GM12878 (cell line): ENCODE data around the gene ZXDC. TPM values are rescaled to one million over a fixed set of nuclear protein-coding genes. Genes with fewer than 3 reads are reported as not detected.

Experiments
- EGR1 ChIP-seq, 2 experiments: IDR thresholded peaks; 1 replicate in 1 of 2; 2 replicates in 1 of 2; pipeline ENCODE4 v1.6.1; 2011 to 2012; ENCODE audit warnings: low read depth in 2 of 2, low read length in 2 of 2, borderline replicate concordance in 1 of 2, mild to moderate bottlenecking in 1 of 2, moderate library complexity in 1 of 2
- EP300 ChIP-seq, 2 experiments: fragments of 150-350 bp in 1 of 2; IDR thresholded peaks; 2 replicates each; pipeline ENCODE4 v1.6.1; 2011 to 2012; ENCODE audit warnings: low read depth in 2 of 2, low read length in 2 of 2, borderline replicate concordance in 1 of 2, improper control_type of control experiment in 1 of 2, inconsistent platforms in 1 of 2; ENCODE audit not compliant: control insufficient read depth in 1 of 2
- FOXK2 ChIP-seq: fragments of 450-650 bp; IDR thresholded peaks from 2 replicates; pipeline ENCODE4 v1.6.1; 2017; ENCODE audit warnings: mild to moderate bottlenecking, moderate library complexity
- MEF2B ChIP-seq: fragments of 450-650 bp; IDR thresholded peaks from 2 replicates; pipeline ENCODE4 v1.6.1; 2018; ENCODE audit warnings: mild to moderate bottlenecking, moderate library complexity; ENCODE audit not compliant: partially characterized antibody, poor library complexity, severe bottlenecking
- MYC ChIP-seq: IDR thresholded peaks from 2 replicates; pipeline ENCODE4 v1.6.1; 2011; ENCODE audit warnings: mild to moderate bottlenecking, low read length, moderate library complexity, inconsistent platforms; ENCODE audit not compliant: insufficient read depth, insufficient replicate concordance, insufficient read length, severe bottlenecking
- SIX5 ChIP-seq: IDR thresholded peaks from 2 replicates; pipeline ENCODE4 v1.6.1; 2011; ENCODE audit warnings: mild to moderate bottlenecking, low read depth, low read length, moderate library complexity; ENCODE audit not compliant: severe bottlenecking
- ZNF592 ChIP-seq: fragments of 450-650 bp; IDR thresholded peaks from 2 replicates; pipeline ENCODE4 v1.6.1; 2017; ENCODE audit warnings: mild to moderate bottlenecking, moderate library complexity
- polyA plus RNA-seq, 11 experiments: library from polyadenylated mRNA; depleted of rRNA in 4 of 11; unstranded in 6 of 11; stranded (reverse) in 5 of 11; fragments of >200 nt; fragmentation: Nextera tagmentation in 4 of 11; fragmentation: Illumina TruSeq in 1 of 11; extraction: Ambion mirVana in 4 of 11; extraction: Trizol in 1 of 11; gene quantifications; 1 replicate in 1 of 11; 2 replicates in 10 of 11; pipeline versions ENCODE4 v1.2.1 to v1.2.3, GENCODE V29; 2011 to 2016; ENCODE audit warnings: inconsistent platforms in 2 of 11, missing spikeins in 2 of 11, low read depth in 1 of 11
- total RNA-seq, 4 experiments: library from RNA; depleted of rRNA in 3 of 4; stranded (reverse); fragments of >200 nt in 3 of 4; fragmentation: Illumina TruSeq in 1 of 4; extraction: Trizol in 1 of 4; gene quantifications; 2 replicates each; pipeline versions ENCODE4 v1.2.1 to v1.2.3, GENCODE V29; 2013 to 2021
- TF ChIP-seq, protein P1 (sequence below): fragments of 450-650 bp; IDR thresholded peaks from 2 replicates; pipeline ENCODE4 v1.6.1; 2017; ENCODE audit warnings: antibody characterized with exemption, mild to moderate bottlenecking, moderate library complexity

The ZXDC gene
- total and polyA plus RNA-seq, 10 of the 15 experiments (the other 5 are each of a cell fraction or from before 2014, with no cell fraction given), result 0.72 to 15.3 (median 8.5) TPM

DNA sequence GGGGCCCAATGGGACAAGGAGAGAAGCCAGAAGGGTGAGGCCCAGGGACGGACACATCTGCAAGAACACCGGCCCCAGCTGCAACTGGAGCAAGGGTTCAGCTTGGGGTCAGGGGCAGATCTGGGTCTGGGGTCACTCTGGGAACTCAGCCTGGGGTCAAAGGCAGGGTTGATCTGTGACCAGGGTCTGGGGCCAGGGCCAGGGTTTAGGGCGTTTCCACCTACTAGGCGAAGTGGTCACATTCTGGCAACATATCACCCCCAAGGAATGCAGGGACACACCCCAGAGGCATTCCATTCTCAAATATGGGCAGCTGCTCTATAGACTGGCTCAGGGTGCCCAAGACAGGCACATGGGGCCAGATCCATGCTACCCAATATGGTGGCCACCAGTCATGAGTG, 32.9 kb upstream of the ZXDC start (continued):
- TF ChIP-seq ZNF592 (no peak), MEF2B (no peak), MYC (no peak), SIX5 (no peak), EGR1 (IDR thresholded peaks at IDR 0.05; ENCODE audit: borderline replicate concordance in 1 of 2, low read depth in 2 of 2, low read length in 2 of 2) (no peak), FOXK2 (no peak), EP300 (IDR thresholded peaks at IDR 0.05; ENCODE audit: borderline replicate concordance in 1 of 2, control insufficient read depth in 1 of 2, low read depth in 2 of 2, low read length in 2 of 2) (no peak)
- TF ChIP-seq, protein P1, sequence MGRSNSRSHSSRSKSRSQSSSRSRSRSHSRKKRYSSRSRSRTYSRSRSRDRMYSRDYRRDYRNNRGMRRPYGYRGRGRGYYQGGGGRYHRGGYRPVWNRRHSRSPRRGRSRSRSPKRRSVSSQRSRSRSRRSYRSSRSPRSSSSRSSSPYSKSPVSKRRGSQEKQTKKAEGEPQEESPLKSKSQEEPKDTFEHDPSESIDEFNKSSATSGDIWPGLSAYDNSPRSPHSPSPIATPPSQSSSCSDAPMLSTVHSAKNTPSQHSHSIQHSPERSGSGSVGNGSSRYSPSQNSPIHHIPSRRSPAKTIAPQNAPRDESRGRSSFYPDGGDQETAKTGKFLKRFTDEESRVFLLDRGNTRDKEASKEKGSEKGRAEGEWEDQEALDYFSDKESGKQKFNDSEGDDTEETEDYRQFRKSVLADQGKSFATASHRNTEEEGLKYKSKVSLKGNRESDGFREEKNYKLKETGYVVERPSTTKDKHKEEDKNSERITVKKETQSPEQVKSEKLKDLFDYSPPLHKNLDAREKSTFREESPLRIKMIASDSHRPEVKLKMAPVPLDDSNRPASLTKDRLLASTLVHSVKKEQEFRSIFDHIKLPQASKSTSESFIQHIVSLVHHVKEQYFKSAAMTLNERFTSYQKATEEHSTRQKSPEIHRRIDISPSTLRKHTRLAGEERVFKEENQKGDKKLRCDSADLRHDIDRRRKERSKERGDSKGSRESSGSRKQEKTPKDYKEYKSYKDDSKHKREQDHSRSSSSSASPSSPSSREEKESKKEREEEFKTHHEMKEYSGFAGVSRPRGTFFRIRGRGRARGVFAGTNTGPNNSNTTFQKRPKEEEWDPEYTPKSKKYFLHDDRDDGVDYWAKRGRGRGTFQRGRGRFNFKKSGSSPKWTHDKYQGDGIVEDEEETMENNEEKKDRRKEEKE, result no peak
